ENCODE data around the gene ZDHHC11.

ZDHHC11 gene

DNA sequence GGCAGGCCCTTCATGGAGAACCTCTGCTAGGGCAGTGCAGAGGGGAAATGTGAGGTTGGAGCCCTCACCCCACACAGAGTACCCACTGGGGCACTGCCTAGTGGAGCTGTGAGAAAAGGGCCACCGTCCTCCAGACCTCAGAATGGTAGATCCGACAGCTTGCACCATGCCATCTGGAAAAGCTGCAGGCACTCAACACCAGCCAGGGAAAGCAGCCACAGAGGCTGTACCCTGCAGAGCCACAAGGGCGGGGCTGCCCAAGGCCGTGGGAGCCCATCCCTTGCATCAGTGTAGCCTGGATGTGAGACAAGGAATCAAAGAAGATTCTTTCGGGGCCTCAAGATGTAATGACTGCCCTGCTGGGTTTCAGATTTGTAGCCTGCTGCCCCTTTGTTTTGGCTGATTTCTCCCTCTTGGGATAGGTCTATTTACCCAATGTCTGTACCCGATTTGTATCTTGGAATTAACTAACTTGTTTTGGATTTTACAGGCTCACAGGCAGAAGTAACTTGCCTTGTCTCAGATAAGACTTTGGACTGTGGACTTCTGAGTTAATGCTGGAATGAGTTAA is 16.6 kb upstream of the ZDHHC11 start:
- DNase-seq = no peak
- TF ChIP-seq, protein P1, sequence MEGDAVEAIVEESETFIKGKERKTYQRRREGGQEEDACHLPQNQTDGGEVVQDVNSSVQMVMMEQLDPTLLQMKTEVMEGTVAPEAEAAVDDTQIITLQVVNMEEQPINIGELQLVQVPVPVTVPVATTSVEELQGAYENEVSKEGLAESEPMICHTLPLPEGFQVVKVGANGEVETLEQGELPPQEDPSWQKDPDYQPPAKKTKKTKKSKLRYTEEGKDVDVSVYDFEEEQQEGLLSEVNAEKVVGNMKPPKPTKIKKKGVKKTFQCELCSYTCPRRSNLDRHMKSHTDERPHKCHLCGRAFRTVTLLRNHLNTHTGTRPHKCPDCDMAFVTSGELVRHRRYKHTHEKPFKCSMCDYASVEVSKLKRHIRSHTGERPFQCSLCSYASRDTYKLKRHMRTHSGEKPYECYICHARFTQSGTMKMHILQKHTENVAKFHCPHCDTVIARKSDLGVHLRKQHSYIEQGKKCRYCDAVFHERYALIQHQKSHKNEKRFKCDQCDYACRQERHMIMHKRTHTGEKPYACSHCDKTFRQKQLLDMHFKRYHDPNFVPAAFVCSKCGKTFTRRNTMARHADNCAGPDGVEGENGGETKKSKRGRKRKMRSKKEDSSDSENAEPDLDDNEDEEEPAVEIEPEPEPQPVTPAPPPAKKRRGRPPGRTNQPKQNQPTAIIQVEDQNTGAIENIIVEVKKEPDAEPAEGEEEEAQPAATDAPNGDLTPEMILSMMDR (IDR thresholded peaks at IDR 0.05; ENCODE audit: low read depth, low read length) = no peak
- Histone ChIP-seq H3K36me3 (peaks cover 89% of the 10 kb centered on the region), H3K4me3 (ENCODE audit: low read depth, low read length) (no peak overlapping the region), H3K9me3 (no peaks in the 10 kb centered on the region), H3K27me3 (no peaks in the 10 kb centered on the region), H3K4me1 (peaks cover 3% of the 10 kb centered on the region; the same call in 1 of the 2 replicates)

DNA sequence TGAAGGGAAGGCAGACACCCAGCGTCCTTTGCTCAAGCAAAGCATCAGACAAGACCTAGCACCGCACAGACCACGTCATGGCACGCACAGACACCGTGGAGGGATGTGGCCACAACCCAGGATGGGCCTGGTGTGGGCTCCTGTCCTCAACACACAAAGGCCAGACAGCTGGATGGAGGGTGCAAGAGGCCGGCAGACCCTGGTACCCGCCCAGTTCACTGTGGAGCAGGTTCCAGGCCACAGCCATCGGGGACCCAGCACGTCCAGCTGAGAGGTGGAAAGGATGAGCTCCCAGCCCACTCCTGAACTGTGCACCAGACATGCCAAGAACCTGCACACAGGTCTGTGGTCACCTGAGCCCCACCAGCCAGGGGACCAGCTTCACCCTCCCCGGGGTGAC is 15.0 kb upstream of the ZDHHC11 start:
- TF ChIP-seq, protein P1 (IDR thresholded peaks at IDR 0.05; ENCODE audit: low read depth, low read length) = no peak
- DNase-seq = no peak
- H3K27me3 ChIP-seq = no peaks in the 10 kb centered on the region
- peaks cover 79% of the 10 kb centered on the region for H3K36me3 ChIP-seq
- H3K4me3 ChIP-seq (ENCODE audit: low read depth, low read length) = no peak overlapping the region
- H3K9me3 ChIP-seq = no peaks in the 10 kb centered on the region
- peaks cover 3% of the 10 kb centered on the region; the same call in 1 of the 2 replicates for H3K4me1 ChIP-seq

DNA sequence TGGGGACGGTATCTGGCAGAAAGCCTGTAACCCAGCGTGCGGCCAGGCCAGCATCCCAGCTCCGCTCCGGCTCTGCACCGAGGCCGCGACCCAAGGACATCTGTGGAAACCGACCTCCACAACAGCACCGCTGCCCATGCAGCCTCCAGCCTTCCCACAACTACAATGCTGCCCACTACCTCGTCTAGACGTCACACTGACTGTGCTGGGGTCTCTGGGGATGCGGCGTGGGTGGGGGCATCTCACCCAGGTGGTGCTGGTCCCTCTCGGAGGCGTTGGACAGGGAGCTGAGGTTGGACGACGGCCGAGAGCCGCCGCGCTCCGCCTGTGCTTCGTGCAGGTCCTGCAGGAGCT is 14.4 kb upstream of the ZDHHC11 start:
- peaks cover 73% of the 10 kb centered on the region for H3K36me3 ChIP-seq

DNA sequence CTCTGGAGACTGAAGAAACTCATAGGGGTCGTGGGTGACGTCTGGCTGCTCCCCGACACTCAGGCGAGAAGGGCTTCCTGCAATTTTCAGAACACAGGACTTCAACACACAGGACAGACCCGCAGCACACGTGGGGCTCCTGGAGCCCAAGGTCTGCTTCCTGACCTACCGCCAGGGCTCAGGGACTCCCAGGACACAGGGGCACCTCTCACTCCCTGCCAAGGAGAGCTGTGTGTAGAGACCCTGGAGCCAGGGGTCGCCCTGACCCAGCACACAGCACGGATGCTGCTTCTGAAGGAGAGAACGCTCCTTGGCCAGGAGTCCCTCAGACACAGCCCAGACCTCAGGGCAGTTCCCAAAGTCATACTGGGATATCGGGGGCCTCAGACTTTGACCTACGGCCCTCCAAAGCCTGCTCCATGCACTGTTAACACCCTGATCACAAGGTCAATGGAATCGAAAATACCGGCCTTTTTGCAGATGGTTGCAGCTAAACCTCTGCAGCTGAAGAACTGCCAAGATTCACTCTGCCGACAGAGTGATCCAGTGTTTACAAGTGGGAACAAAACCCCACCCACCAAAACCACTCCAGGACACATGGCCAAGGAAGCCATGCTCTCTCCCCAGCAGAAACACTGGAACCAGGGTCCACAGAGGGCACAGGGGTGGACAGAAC is 13.8 kb upstream of the ZDHHC11 start:
- H3K4me3 ChIP-seq (ENCODE audit: low read depth, low read length) = no peak overlapping the region
- DNase-seq = no peak
- peaks cover 68% of the 10 kb centered on the region for H3K36me3 ChIP-seq
- H3K9me3 ChIP-seq = no peaks in the 10 kb centered on the region
- peaks cover 3% of the 10 kb centered on the region; the same call in 1 of the 2 replicates for H3K4me1 ChIP-seq
- TF ChIP-seq, protein P1 (IDR thresholded peaks at IDR 0.05; ENCODE audit: low read depth, low read length) = no peak
- no peaks in the 10 kb centered on the region for H3K27me3 ChIP-seq

More for the DNA sequence above, 14.4 kb upstream of the ZDHHC11 start:
- TF ChIP-seq, protein P1 (IDR thresholded peaks at IDR 0.05; ENCODE audit: low read depth, low read length) = no peak
- Histone ChIP-seq H3K27me3 (no peaks in the 10 kb centered on the region), H3K4me3 (ENCODE audit: low read depth, low read length) (no peak overlapping the region), H3K9me3 (no peaks in the 10 kb centered on the region), H3K4me1 (peaks cover 3% of the 10 kb centered on the region; the same call in 1 of the 2 replicates)
- no peak for DNase-seq

DNA sequence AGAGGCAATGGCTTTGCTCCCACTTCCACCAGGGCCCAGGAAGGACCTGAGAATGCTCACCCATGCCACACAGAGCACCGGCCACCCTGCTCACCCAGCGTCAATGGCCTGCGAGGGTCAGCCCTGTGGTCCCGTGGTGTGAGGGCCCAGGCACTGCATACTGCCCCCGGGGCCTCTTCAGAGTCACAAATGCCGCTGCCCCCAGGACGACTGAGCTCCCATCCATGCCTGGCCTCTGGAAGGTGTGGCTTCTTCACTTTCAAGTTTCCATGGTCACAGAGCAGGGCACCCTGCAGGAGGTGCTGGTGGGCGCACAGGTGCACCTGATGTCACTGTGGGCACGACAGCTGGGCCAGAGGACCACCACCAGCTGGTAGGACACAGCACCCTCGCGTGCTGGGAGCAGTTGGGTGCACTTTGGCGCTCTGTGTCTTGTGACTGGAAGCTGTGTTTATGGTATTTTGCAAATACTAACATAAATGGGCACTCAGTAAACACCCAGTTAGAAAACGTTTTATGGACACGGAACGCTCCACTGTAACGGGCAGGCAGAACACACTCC is 12.5 kb upstream of the ZDHHC11 start:
- TF ChIP-seq, protein P1 (IDR thresholded peaks at IDR 0.05; ENCODE audit: low read depth, low read length) = 0 out of 2 replicates have a peak, but pooled peaks have one; percentile 10
- Histone ChIP-seq H3K9me3 (no peaks in the 10 kb centered on the region), H3K36me3 (peaks cover 56% of the 10 kb centered on the region), H3K4me1 (peaks cover 3% of the 10 kb centered on the region; the same call in 1 of the 2 replicates), H3K27me3 (no peaks in the 10 kb centered on the region), H3K4me3 (ENCODE audit: low read depth, low read length) (no peak overlapping the region)
- DNase-seq = no peak

All from BE2C (cell line).